Hepatocyte (in vitro differentiated cells): Measurements from ENCODE around the gene SUPT3H. TPM values are rescaled to one million over a fixed set of nuclear protein-coding genes. Genes with fewer than 3 reads are reported as not detected.

ENCODE experiments used
- DNase-seq: peaks from one replicate; pipeline ENCODE4 v3.0.0-alpha.2; 2016; ENCODE audit warnings: low spot score
- H2AFZ ChIP-seq: fragments of 200-600 bp; sonication (generic); 2 replicates; pipeline ENCODE4 v1.6.0; 2016; ENCODE audit warnings: antibody characterized with exemption, mild to moderate bottlenecking
- H3K27ac ChIP-seq: fragments of 200-600 bp; sonication (generic); 2 replicates; pipeline ENCODE4 v1.5.1; 2016; ENCODE audit warnings: mild to moderate bottlenecking
- H3K27me3 ChIP-seq: fragments of 200-600 bp; sonication (generic); 2 replicates; pipeline ENCODE4 v1.6.1; 2016
- H3K36me3 ChIP-seq: fragments of 200-600 bp; sonication (generic); replicated peaks from 2 replicates; pipeline ENCODE4 v1.5.1; 2016; ENCODE audit warnings: low read depth; ENCODE audit not compliant: insufficient read depth
- H3K4me1 ChIP-seq: fragments of 200-600 bp; sonication (generic); 2 replicates; pipeline ENCODE4 v1.5.1; 2016; ENCODE audit warnings: mild to moderate bottlenecking, moderate library complexity; ENCODE audit not compliant: insufficient read depth
- H3K4me2 ChIP-seq: fragments of 200-600 bp; sonication (generic); 2 replicates; pipeline ENCODE4 v1.6.0; 2016
- H3K4me3 ChIP-seq: fragments of 200-600 bp; sonication (generic); 2 replicates; pipeline ENCODE4 v1.5.1; 2016; ENCODE audit warnings: mild to moderate bottlenecking
- H3K79me2 ChIP-seq: fragments of 200-600 bp; sonication (generic); 2 replicates; pipeline ENCODE4 v1.6.0; 2017; ENCODE audit warnings: mild to moderate bottlenecking
- H3K9me2 ChIP-seq: fragments of 200-600 bp; sonication (generic); replicated peaks from 2 replicates; pipeline ENCODE4 v1.6.0; 2017; ENCODE audit warnings: mild to moderate bottlenecking; ENCODE audit not compliant: insufficient read depth
- H3K9me3 ChIP-seq: fragments of 200-600 bp; sonication (generic); 2 replicates; pipeline ENCODE4 v1.5.1; 2016; ENCODE audit warnings: low read depth, mild to moderate bottlenecking
- H4K20me1 ChIP-seq: fragments of 200-600 bp; sonication (generic); 2 replicates; pipeline ENCODE4 v1.6.0; 2016; ENCODE audit warnings: mild to moderate bottlenecking; ENCODE audit not compliant: insufficient read depth, poor library complexity, severe bottlenecking
- CTCF ChIP-seq: fragments of 200-600 bp; sonication (generic); IDR thresholded peaks from 2 replicates; pipeline ENCODE4 v1.5.1; 2016; ENCODE audit warnings: antibody characterized with exemption, mild to moderate bottlenecking; ENCODE audit not compliant: poor library complexity
- EZH2 ChIP-seq: fragments of 200-600 bp; sonication (generic); IDR thresholded peaks from 2 replicates; pipeline ENCODE4 v1.6.1; 2016; ENCODE audit warnings: antibody characterized with exemption, mild to moderate bottlenecking, borderline replicate concordance
- EZH2phosphoT487 ChIP-seq: fragments of 200-600 bp; sonication (generic); IDR thresholded peaks from one replicate; pipeline ENCODE4 v1.6.1; 2018; ENCODE audit warnings: antibody characterized with exemption, mild to moderate bottlenecking, low read depth, moderate library complexity; ENCODE audit not compliant: unreplicated experiment, severe bottlenecking
- WGBS: methylation state at CpG from one replicate; pipeline ENCODE4 v1.1.6; 2016; ENCODE audit warnings: low lambda C conversion rate; ENCODE audit errors: missing lambda C conversion rate; 5-methylcytosine and 5-hydroxymethylcytosine counted together
- polyA plus RNA-seq: library from polyadenylated mRNA; unstranded; fragments of >200 nt; fragmentation: Nextera tagmentation; extraction: Ambion mirVana; gene quantifications from 2 replicates; pipeline ENCODE4 v1.2.1, GENCODE V29; 2016
- total RNA-seq: library from RNA; depleted of rRNA; stranded (reverse); fragments of >200 nt; gene quantifications from 2 replicates; pipeline ENCODE4 v1.2.3, GENCODE V29; 2014

Gene SUPT3H
- total and polyA plus RNA-seq, 2 experiments from 2014 or later: 6.8 to 7.7 TPM

GRCh38 chr6:45129051-45129450, 248.7 kb downstream of the SUPT3H start:
- no peaks in the 10 kb centered on the region for H3K4me1 ChIP-seq
- 97% methylated on average over 1 of the region's 1 CpG for WGBS
- H3K4me3 ChIP-seq: no peak overlapping the region
- H3K27ac ChIP-seq: no peak overlapping the region
- no peaks in the 10 kb centered on the region for H3K36me3 ChIP-seq
- no peaks in the 10 kb centered on the region for H3K27me3 ChIP-seq
- no peaks in the 10 kb centered on the region for H3K79me2 ChIP-seq
- TF ChIP-seq CTCF (no peak), EZH2phosphoT487 (no peak), EZH2 (no peak)
- no peak for DNase-seq
- H3K9me3 ChIP-seq: no peaks in the 10 kb centered on the region
- H4K20me1 ChIP-seq: no peaks in the 10 kb centered on the region
- no peak overlapping the region for H3K4me2 ChIP-seq
- H2AFZ ChIP-seq: no peak overlapping the region
- no peaks in the 10 kb centered on the region for H3K9me2 ChIP-seq

DNA sequence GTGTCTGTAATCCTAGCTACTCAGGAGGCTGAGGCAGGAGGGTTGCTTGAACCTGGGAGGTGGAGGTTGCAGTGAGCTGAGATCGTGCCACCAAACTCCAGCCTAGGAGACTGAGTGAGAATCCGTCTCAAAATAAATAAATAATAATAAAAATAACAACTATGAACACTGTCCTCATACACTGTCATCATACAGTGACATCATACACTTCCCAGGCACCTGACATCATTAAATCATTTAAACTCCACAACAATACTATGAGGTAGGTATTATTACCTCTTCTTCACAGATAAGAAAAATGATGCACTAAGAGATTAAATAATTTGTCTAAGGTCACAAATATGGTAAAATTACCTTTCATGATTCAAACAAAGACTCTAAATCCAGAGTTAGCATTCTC, 250.5 kb downstream of the SUPT3H start:
- Histone ChIP-seq H3K4me3 (no peak overlapping the region), H3K4me1 (no peaks in the 10 kb centered on the region), H3K9me2 (no peaks in the 10 kb centered on the region), H4K20me1 (no peaks in the 10 kb centered on the region), H3K9me3 (no peaks in the 10 kb centered on the region), H3K79me2 (no peaks in the 10 kb centered on the region), H3K27me3 (no peaks in the 10 kb centered on the region), H2AFZ (no peak overlapping the region), H3K36me3 (no peaks in the 10 kb centered on the region), H3K4me2 (no peak overlapping the region), H3K27ac (no peak overlapping the region)
- TF ChIP-seq EZH2 (no peak), EZH2phosphoT487 (no peak), CTCF (no peak)
- DNase-seq: no peak
- 100% methylated on average over 2 of the region's 2 CpGs for WGBS

GRCh38 chr6:45126033-45126432, 251.7 kb downstream of the SUPT3H start:
- no peak for TF ChIP-seq EZH2phosphoT487
- Histone ChIP-seq H3K4me1 (no peaks in the 10 kb centered on the region), H3K36me3 (no peaks in the 10 kb centered on the region), H3K9me2 (no peaks in the 10 kb centered on the region), H3K4me3 (no peak overlapping the region), H2AFZ (no peak overlapping the region), H3K27ac (no peak overlapping the region), H3K4me2 (no peak overlapping the region), H3K79me2 (no peaks in the 10 kb centered on the region), H3K27me3 (no peaks in the 10 kb centered on the region), H4K20me1 (no peaks in the 10 kb centered on the region), H3K9me3 (no peaks in the 10 kb centered on the region)
- DNase-seq: no peak

- Histone ChIP-seq H2AFZ (no peak overlapping the region), H3K27ac (no peak overlapping the region), H3K4me2 (no peak overlapping the region), H4K20me1 (no peaks in the 10 kb centered on the region), H3K9me3 (no peaks in the 10 kb centered on the region), H3K36me3 (no peaks in the 10 kb centered on the region), H3K9me2 (no peaks in the 10 kb centered on the region), H3K27me3 (no peaks in the 10 kb centered on the region), H3K4me3 (no peak overlapping the region), H3K79me2 (no peaks in the 10 kb centered on the region), H3K4me1 (peaks cover 3% of the 10 kb centered on the region)
- TF ChIP-seq EZH2: no peak
- TF ChIP-seq CTCF: no peak
- TF ChIP-seq EZH2phosphoT487: no peak
- WGBS: 100% methylated on average over 1 of the region's 1 CpG
- no peak for DNase-seq
Measured at GRCh38 chr6:45123023-45123422, 254.7 kb downstream of the SUPT3H start.
